NB4 (cell line): ENCODE data around the gene ADAD1.

Experiments used
- DNase-seq: peaks from one replicate; pipeline ENCODE4 v3.0.0; 2010; ENCODE audit warnings: low read depth
- H3K4me3 ChIP-seq: one replicate; pipeline ENCODE4 v1.5.1; 2011; ENCODE audit warnings: mild to moderate bottlenecking, low read depth, low read length, moderate library complexity
- CTCF ChIP-seq: IDR thresholded peaks from one replicate; pipeline ENCODE4 v1.5.1; 2012; ENCODE audit warnings: low read depth, low read length
- MYC ChIP-seq: IDR thresholded peaks from 2 replicates; pipeline ENCODE4 v1.6.1; 2011; ENCODE audit warnings: low read depth, low read length
- POLR2A ChIP-seq: IDR thresholded peaks from 2 replicates; pipeline ENCODE4 v1.6.1; 2011; ENCODE audit warnings: mild to moderate bottlenecking; ENCODE audit not compliant: insufficient read length; ENCODE audit errors: extremely low read depth
- TF ChIP-seq, protein P1 (sequence below): IDR thresholded peaks from 2 replicates; pipeline ENCODE4 v1.6.1; 2011; ENCODE audit warnings: low read depth, low read length

ADAD1 gene

GRCh38 chr4:122423246-122423645 is 44.4 kb downstream of the ADAD1 start:
- no peak for DNase-seq
- TF ChIP-seq CTCF, result no peak
- no peak for TF ChIP-seq POLR2A
- TF ChIP-seq, protein P1, sequence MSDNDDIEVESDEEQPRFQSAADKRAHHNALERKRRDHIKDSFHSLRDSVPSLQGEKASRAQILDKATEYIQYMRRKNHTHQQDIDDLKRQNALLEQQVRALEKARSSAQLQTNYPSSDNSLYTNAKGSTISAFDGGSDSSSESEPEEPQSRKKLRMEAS, result no peak
- no peak for TF ChIP-seq MYC

GRCh38 chr4:122431351-122431750 is 52.5 kb downstream of the ADAD1 start:
- no peak for DNase-seq
- no peak overlapping the region for H3K4me3 ChIP-seq
- TF ChIP-seq CTCF (no peak), POLR2A (no peak), MYC (no peak)
- TF ChIP-seq, protein P1, result no peak

More at GRCh38 chr4:122423246-122423645, 44.4 kb downstream of the ADAD1 start:
- no peak overlapping the region for H3K4me3 ChIP-seq

DNA sequence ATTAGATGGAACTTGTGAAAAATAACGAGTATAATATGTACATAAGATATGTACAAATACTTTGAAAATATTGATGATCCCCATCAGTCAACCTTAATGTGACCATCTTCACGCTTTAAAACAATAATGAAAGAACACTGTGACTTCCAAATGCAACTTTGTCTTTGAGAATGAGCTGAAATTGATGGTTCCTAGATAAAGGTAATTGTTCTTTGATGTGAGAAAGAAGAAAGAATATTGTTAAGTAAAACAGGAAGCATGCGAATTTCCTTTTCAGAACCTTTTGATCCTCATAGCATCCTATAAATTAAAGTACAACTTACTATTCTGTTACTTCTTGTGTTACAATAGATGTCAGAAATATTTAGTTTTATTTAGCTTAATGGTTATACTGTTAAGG is 55.5 kb downstream of the ADAD1 start:
- H3K4me3 ChIP-seq, result no peak overlapping the region
- TF ChIP-seq CTCF, result no peak
- no peak for TF ChIP-seq POLR2A
- no peak for TF ChIP-seq MYC
- TF ChIP-seq, protein P1, result no peak
- DNase-seq, result no peak

GRCh38 chr4:122450847-122451246 is 72.0 kb downstream of the ADAD1 start:
- TF ChIP-seq, protein P1, result no peak
- TF ChIP-seq CTCF, result peak; percentile 11
- no peak overlapping the region for H3K4me3 ChIP-seq
- peak; percentile 13 for DNase-seq

DNA sequence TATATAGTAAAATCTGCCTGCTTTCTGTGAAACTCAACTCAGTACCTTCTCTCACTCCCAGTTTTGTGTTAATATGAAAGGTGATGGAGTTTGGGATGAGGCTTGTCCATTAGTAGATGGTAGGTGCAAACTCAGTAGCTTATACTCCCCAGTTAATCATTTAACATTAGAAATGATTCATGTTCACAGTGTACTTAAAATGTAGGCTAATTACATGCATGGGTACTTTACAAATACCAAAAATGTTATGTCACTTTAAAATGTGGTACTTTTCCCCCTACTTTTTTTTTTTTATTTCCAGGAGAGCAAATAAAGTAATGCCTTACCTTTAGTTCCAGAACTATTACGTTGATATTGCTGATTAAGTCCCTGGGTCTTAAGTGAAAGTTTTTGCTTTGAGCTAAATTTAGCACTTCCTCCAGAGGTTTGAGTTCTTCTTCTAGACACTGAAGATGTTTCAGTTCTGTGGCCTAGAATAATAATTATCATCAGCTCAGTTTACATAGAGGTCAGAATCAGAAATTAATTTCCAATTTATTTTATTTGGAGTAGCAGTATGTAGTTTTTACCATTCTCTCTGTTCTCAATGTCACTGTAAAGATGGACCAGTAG is 74.7 kb downstream of the ADAD1 start:
- no peak for DNase-seq
- H3K4me3 ChIP-seq, result no peak overlapping the region
- TF ChIP-seq POLR2A, result no peak
- no peak for TF ChIP-seq CTCF
- TF ChIP-seq MYC, result no peak
- TF ChIP-seq, protein P1, result no peak
